Transverse colon (tissue), 4 donors: ENCODE results near the gene MGLL.

Experiments
- POLR2A ChIP-seq: fragments of 450-650 bp; IDR thresholded peaks from one replicate; pipeline ENCODE4 v1.6.1; 2016; ENCODE audit warnings: antibody characterized with exemption, mild to moderate bottlenecking, moderate library complexity
- POLR2AphosphoS5 ChIP-seq, 3 donors: sonication (generic); formaldehyde crosslinking; IDR thresholded peaks; one replicate each; pipeline ENCODE4 v1.6.1; 2016; ENCODE audit warnings: antibody characterized with exemption in 3 of 3
- TF ChIP-seq, protein P1 (sequence below), 5 experiments: fragments of 200-600 bp in 3 of 5; fragments of 450-650 bp in 2 of 5; sonication (generic) in 3 of 5; IDR thresholded peaks; 1 replicate in 2 of 5; 2 replicates in 3 of 5; pipeline ENCODE4 v1.5.1; 2016 to 2017; ENCODE audit warnings: antibody characterized with exemption in 5 of 5, inconsistent platforms in 3 of 5, mild to moderate bottlenecking in 2 of 5, moderate library complexity in 1 of 5

DNA sequence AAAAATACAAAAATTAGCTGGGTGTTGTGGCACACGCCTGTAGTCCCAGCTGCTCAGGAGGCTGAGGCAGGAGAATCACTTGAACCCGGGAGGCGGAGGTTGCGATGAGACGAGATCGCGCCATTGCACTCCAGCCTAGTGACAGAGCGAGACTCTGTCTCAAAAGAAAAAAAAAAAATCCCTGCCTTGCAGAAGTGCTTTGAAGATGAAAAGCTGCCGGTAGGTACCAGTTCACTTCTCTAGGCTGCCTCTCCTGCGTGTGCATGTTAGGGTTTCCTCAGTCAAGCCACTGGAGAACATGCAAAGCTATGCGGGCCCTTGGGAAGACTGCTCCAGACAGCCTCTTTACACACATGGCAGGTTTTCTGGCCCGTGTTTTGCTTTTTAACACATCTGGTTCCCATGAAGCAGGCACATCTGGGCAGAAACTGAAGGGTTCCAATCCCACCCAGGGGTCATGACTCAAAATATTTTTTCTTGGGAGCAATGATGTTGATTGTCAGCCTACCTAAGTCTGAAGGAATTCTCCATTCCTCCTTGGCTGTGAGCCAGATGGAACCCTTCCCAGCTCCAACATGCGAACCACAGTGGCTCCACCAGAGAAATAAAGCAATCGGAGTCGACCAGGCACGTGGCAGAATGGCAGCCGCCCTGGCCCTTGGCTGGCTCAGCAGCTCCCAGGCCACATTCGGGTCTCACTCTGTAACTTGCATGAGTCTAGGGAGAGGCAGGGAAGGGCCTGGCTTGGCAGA is 29.6 kb downstream of the MGLL start:
- TF ChIP-seq, protein P1, sequence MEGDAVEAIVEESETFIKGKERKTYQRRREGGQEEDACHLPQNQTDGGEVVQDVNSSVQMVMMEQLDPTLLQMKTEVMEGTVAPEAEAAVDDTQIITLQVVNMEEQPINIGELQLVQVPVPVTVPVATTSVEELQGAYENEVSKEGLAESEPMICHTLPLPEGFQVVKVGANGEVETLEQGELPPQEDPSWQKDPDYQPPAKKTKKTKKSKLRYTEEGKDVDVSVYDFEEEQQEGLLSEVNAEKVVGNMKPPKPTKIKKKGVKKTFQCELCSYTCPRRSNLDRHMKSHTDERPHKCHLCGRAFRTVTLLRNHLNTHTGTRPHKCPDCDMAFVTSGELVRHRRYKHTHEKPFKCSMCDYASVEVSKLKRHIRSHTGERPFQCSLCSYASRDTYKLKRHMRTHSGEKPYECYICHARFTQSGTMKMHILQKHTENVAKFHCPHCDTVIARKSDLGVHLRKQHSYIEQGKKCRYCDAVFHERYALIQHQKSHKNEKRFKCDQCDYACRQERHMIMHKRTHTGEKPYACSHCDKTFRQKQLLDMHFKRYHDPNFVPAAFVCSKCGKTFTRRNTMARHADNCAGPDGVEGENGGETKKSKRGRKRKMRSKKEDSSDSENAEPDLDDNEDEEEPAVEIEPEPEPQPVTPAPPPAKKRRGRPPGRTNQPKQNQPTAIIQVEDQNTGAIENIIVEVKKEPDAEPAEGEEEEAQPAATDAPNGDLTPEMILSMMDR (IDR thresholded peaks at IDR 0.05): no peak
- no peak for TF ChIP-seq POLR2A
- peak in 1 of 3 donors; percentile 25 for TF ChIP-seq POLR2AphosphoS5 (IDR thresholded peaks at IDR 0.05)
